Bronchial epithelial cell (primary cell): Measurements from ENCODE around the gene SMG7. TPM values are rescaled to one million over a fixed set of nuclear protein-coding genes. Genes with fewer than 3 reads are reported as not detected.
A peak's percentile ranks its signal among the peaks of the same experiment; 100 is the strongest.

Experiments
- DNase-seq: peaks from one replicate; pipeline ENCODE4 v3.0.0-alpha.2; 2010; ENCODE audit warnings: low read depth
- FAIRE-seq: peaks from 2 replicates; lab custom pipeline; 2011; peaks lifted over from hg19 to GRCh38; lab: Jason Lieb, UNC
- H3K27me3 ChIP-seq: 2 replicates; pipeline ENCODE4 v1.5.1; 2011; ENCODE audit warnings: low read length; ENCODE audit not compliant: control insufficient read depth, insufficient read depth
- H3K36me3 ChIP-seq: 2 replicates; pipeline ENCODE4 v1.5.1; 2011; ENCODE audit warnings: low read length; ENCODE audit not compliant: control insufficient read depth, insufficient read depth
- H3K4me3 ChIP-seq: 2 replicates; pipeline ENCODE4 v1.5.1; 2011; ENCODE audit warnings: mild to moderate bottlenecking, low read depth, low read length, control low read depth
- total RNA-seq: library from RNA; depleted of rRNA; stranded (reverse); fragments of >200 nt; gene quantifications from 2 replicates; pipeline ENCODE4 v1.2.1, GENCODE V29; 2014
- TF ChIP-seq, protein P1 (sequence below): IDR thresholded peaks from 2 replicates; pipeline ENCODE4 v1.5.1; 2011; ENCODE audit warnings: mild to moderate bottlenecking, moderate library complexity, low read length, control low read depth, inconsistent platforms; ENCODE audit not compliant: insufficient read depth, severe bottlenecking

SMG7 gene
- total RNA-seq, 1 donor from 2014 or later = 17.9 TPM

GRCh38 chr1:183433703-183434102 is 38.6 kb upstream of the SMG7 start:
- FAIRE-seq (peak; percentile 80), DNase-seq (no peak)
- H3K27me3 ChIP-seq = no peaks in the 10 kb centered on the region
- TF ChIP-seq, protein P1, sequence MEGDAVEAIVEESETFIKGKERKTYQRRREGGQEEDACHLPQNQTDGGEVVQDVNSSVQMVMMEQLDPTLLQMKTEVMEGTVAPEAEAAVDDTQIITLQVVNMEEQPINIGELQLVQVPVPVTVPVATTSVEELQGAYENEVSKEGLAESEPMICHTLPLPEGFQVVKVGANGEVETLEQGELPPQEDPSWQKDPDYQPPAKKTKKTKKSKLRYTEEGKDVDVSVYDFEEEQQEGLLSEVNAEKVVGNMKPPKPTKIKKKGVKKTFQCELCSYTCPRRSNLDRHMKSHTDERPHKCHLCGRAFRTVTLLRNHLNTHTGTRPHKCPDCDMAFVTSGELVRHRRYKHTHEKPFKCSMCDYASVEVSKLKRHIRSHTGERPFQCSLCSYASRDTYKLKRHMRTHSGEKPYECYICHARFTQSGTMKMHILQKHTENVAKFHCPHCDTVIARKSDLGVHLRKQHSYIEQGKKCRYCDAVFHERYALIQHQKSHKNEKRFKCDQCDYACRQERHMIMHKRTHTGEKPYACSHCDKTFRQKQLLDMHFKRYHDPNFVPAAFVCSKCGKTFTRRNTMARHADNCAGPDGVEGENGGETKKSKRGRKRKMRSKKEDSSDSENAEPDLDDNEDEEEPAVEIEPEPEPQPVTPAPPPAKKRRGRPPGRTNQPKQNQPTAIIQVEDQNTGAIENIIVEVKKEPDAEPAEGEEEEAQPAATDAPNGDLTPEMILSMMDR = no peak
- H3K4me3 ChIP-seq = no peak overlapping the region
- no peaks in the 10 kb centered on the region for H3K36me3 ChIP-seq

- H3K4me3 ChIP-seq = no peak overlapping the region
- no peak for FAIRE-seq
- H3K36me3 ChIP-seq = no peaks in the 10 kb centered on the region
- no peaks in the 10 kb centered on the region for H3K27me3 ChIP-seq
- no peak for DNase-seq
- TF ChIP-seq, protein P1 = no peak
Observed at GRCh38 chr1:183435497-183435896, 36.8 kb upstream of the SMG7 start.

DNA sequence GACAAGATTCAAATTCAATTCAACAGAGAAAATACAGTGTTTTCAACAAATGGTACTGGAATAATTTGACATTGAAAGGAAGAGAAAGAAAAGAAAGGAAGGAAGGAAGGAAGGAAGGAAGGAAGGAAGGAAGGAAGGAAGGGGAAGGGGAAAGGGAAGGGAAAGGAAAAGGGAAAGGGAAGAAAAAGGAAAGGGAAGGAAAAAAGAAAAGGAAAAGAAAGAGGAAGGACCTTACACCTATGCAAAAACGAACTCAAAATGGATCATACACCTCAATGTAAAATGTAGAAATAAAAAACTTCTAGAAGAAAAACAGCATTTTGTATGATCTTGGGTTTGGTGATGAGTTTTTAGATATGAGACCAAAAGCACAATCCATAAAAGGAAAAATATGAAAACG is 34.2 kb upstream of the SMG7 start:
- TF ChIP-seq, protein P1 = no peak
- no peaks in the 10 kb centered on the region for H3K36me3 ChIP-seq
- H3K4me3 ChIP-seq = no peak overlapping the region
- DNase-seq (no peak), FAIRE-seq (no peak)
- no peaks in the 10 kb centered on the region for H3K27me3 ChIP-seq

DNA sequence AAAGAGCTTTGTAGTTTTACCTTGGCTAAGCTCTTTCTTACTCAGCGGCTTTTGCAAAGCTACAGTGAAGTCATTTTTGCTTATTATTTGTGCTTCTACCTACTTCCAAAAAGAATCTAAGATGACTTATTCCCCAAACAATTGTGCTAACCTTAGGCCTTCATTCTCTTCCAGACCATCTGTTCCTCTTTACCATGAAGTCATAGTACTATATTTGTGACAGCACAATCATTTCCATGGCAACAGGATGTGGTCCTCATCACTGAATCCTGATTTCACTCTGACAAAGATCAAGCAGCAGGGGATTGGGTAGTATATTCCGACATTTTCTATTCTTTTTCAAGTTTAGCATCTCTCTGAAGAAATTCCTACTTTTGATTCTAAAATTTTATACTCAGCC is 29.3 kb upstream of the SMG7 start:
- Histone ChIP-seq H3K36me3 (no peaks in the 10 kb centered on the region), H3K27me3 (no peaks in the 10 kb centered on the region), H3K4me3 (no peak overlapping the region)
- TF ChIP-seq, protein P1 = no peak
- FAIRE-seq = no peak
- DNase-seq = no peak

GRCh38 chr1:183443466-183443865 is 28.8 kb upstream of the SMG7 start:
- no peak overlapping the region for H3K4me3 ChIP-seq
- TF ChIP-seq, protein P1 = no peak
- H3K27me3 ChIP-seq = no peaks in the 10 kb centered on the region
- FAIRE-seq (no peak), DNase-seq (no peak)
- no peaks in the 10 kb centered on the region for H3K36me3 ChIP-seq

DNA sequence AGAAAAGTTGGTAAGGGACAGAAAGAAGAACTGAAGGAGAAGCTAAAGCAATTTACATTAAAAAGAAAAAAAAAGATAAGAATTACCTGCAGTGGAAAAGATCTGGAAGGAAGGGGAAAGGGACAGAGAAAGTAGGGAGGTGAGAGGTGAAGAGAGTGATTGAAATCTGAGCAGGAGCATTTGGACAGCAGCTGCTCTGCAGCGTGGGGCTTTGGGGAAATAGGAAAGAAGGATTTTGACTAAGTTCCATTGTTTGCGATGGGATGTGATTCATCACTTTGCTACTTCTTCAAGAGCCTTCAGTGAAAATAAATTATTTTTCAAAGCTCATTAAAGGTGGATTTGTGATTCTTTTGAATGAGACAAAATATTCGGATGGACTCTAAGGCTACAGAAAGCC is 28.1 kb upstream of the SMG7 start:
- Histone ChIP-seq H3K4me3 (no peak overlapping the region), H3K36me3 (no peaks in the 10 kb centered on the region), H3K27me3 (no peaks in the 10 kb centered on the region)
- DNase-seq (peak; percentile 61), FAIRE-seq (no peak)
- TF ChIP-seq, protein P1 = no peak
